Keratinocyte (primary cell): ENCODE data around the gene PALD1. TPM values are rescaled to one million over a fixed set of nuclear protein-coding genes. Genes with fewer than 3 reads are reported as not detected.

ENCODE experiments used
- DNase-seq: peaks from one replicate; pipeline ENCODE4 v3.0.0-alpha.2; 2011; ENCODE audit warnings: low read depth, missing footprints, low spot score
- FAIRE-seq: peaks from 2 replicates; lab custom pipeline; 2011; peaks lifted over from hg19 to GRCh38; lab: Jason Lieb, UNC
- H2AFZ ChIP-seq: 2 replicates; pipeline ENCODE4 v1.6.0; 2012; ENCODE audit warnings: low read length, control low read depth, inconsistent platforms; ENCODE audit not compliant: control insufficient read depth
- H3K27ac ChIP-seq: 2 replicates; pipeline ENCODE4 v1.5.1; 2011; ENCODE audit warnings: low read length; ENCODE audit not compliant: control insufficient read depth, insufficient read depth
- H3K27me3 ChIP-seq: 3 replicates; pipeline ENCODE4 v1.6.0; 2011; ENCODE audit warnings: low read length; ENCODE audit not compliant: control insufficient read depth, insufficient read depth; ENCODE audit errors: extremely low read depth
- H3K36me3 ChIP-seq, 2 experiments: 2 replicates in 1 of 2; 3 replicates in 1 of 2; pipeline ENCODE4 v1.5.1; 2011; ENCODE audit warnings: low read length in 2 of 2, mild to moderate bottlenecking in 1 of 2; ENCODE audit not compliant: control insufficient read depth in 2 of 2, insufficient read depth in 2 of 2; ENCODE audit errors: extremely low read depth in 1 of 2
- H3K4me1 ChIP-seq: 3 replicates; pipeline ENCODE4 v1.5.1; 2011; ENCODE audit warnings: low read length; ENCODE audit not compliant: control insufficient read depth, insufficient read depth; ENCODE audit errors: extremely low read depth
- H3K4me2 ChIP-seq: 3 replicates; pipeline ENCODE4 v1.6.0; 2011; ENCODE audit warnings: low read depth, low read length; ENCODE audit not compliant: control insufficient read depth, insufficient read depth; ENCODE audit errors: extremely low read depth
- H3K4me3 ChIP-seq, 3 experiments: fragments of 200-600 bp in 1 of 3; sonication (generic) in 1 of 3; 2 replicates in 2 of 3; 3 replicates in 1 of 3; pipeline ENCODE4 v1.5.1; 2011 to 2016; ENCODE audit warnings: low read length in 3 of 3, mild to moderate bottlenecking in 3 of 3, control low read depth in 2 of 3, inconsistent platforms in 1 of 3, low read depth in 1 of 3, mixed read lengths in 1 of 3, mixed run types in 1 of 3, moderate library complexity in 1 of 3; ENCODE audit not compliant: control insufficient read depth in 2 of 3, insufficient read depth in 2 of 3; ENCODE audit errors: extremely low read depth in 1 of 3
- H3K79me2 ChIP-seq: 2 replicates; pipeline ENCODE4 v1.6.0; 2012; ENCODE audit warnings: low read length; ENCODE audit not compliant: control insufficient read depth, insufficient read depth
- H3K9ac ChIP-seq: 3 replicates; pipeline ENCODE4 v1.6.0; 2011; ENCODE audit warnings: low read length; ENCODE audit not compliant: control insufficient read depth, insufficient read depth; ENCODE audit errors: extremely low read depth
- H3K9me1 ChIP-seq: 3 replicates; pipeline ENCODE4 v1.6.0; 2011; ENCODE audit warnings: low read length; ENCODE audit not compliant: control insufficient read depth, insufficient read depth; ENCODE audit errors: extremely low read depth
- H3K9me3 ChIP-seq: 2 replicates; pipeline ENCODE4 v1.5.1; 2012; ENCODE audit warnings: low read depth, low read length; ENCODE audit not compliant: control insufficient read depth
- H4K20me1 ChIP-seq: 3 replicates; pipeline ENCODE4 v1.6.0; 2011; ENCODE audit warnings: low read length; ENCODE audit not compliant: control insufficient read depth, insufficient read depth; ENCODE audit errors: extremely low read depth
- CTCF ChIP-seq, 3 experiments: IDR thresholded peaks in 1 of 3; conservative IDR thresholded peaks in 1 of 3; optimal IDR thresholded peaks in 1 of 3; 2 replicates in 2 of 3; 3 replicates in 1 of 3; pipeline versions ENCODE3 to v1.5.1; 2011; ENCODE audit warnings: low read length in 3 of 3, mild to moderate bottlenecking in 3 of 3, moderate library complexity in 2 of 3, control low read depth in 1 of 3, inconsistent platforms in 1 of 3; ENCODE audit not compliant: insufficient read depth in 2 of 3; ENCODE audit errors: extremely low read depth in 1 of 3
- EZH2 ChIP-seq: IDR thresholded peaks from one replicate; pipeline ENCODE4 v1.6.1; 2012; ENCODE audit warnings: inconsistent platforms, mild to moderate bottlenecking, low read length, moderate library complexity
- dilution Hi-C: fragments of 300-500 bp; cut with MboI; formaldehyde crosslinking; loops from one replicate; pipeline ENCODE4 v1.7.0; 2020; ENCODE audit warnings: low sequenced_read_pairs; ENCODE audit not compliant: extremely low pct_ligation_motif_present
- polyA plus RNA-seq, 5 experiments: library from polyadenylated mRNA; depleted of rRNA in 3 of 5; stranded (reverse) in 3 of 5; stranded (forward) in 1 of 5; unstranded in 1 of 5; fragments of >200 nt; gene quantifications; 1 replicate in 1 of 5; 2 replicates in 3 of 5; 3 replicates in 1 of 5; pipeline versions ENCODE4 v1.2.1 to v1.2.3, GENCODE V29; 2011 to 2012; ENCODE audit warnings: missing spikeins in 2 of 5, low read depth in 1 of 5, low replicate concordance in 1 of 5

The PALD1 gene
- polyA plus RNA-seq, 1 donor (not counting 4 experiments of a cell fraction or from before 2014, with no cell fraction given), result 0.83 TPM

GRCh38 chr10:70592746-70593512 is 114.4 kb downstream of the PALD1 start:
- no peak overlapping the region for H3K27ac ChIP-seq
- no peaks in the 10 kb centered on the region for H4K20me1 ChIP-seq
- no peak for DNase-seq
- peaks cover 38% of the 10 kb centered on the region for H3K27me3 ChIP-seq
- no peaks in the 10 kb centered on the region for H3K9me1 ChIP-seq
- no peak overlapping the region for H3K9ac ChIP-seq
- no peaks in the 10 kb centered on the region for H3K79me2 ChIP-seq
- peaks cover 8% of the 10 kb centered on the region for H3K4me1 ChIP-seq
- H3K9me3 ChIP-seq, result no peaks in the 10 kb centered on the region
- no peak for FAIRE-seq
- TF ChIP-seq CTCF (optimal IDR thresholded peaks at IDR 0.05 in 1 of 3, IDR thresholded peaks at IDR 0.05 in 1 of 3, conservative IDR thresholded peaks at IDR 0.05 in 1 of 3; ENCODE audit: extremely low read depth in 1 of 3, insufficient read depth in 2 of 3, low read length in 3 of 3), result no peak
- dilution Hi-C loops, result no loop called here
- H2AFZ ChIP-seq, result no peak overlapping the region
- H3K4me2 ChIP-seq, result no peak overlapping the region
- no peak overlapping the region for H3K4me3 ChIP-seq
- no peaks in the 10 kb centered on the region for H3K36me3 ChIP-seq

- Histone ChIP-seq H3K4me2 (no peak overlapping the region), H3K27ac (no peak overlapping the region), H3K79me2 (no peaks in the 10 kb centered on the region), H3K9me1 (no peaks in the 10 kb centered on the region), H4K20me1 (no peaks in the 10 kb centered on the region), H3K9me3 (no peaks in the 10 kb centered on the region), H3K9ac (no peak overlapping the region), H3K4me1 (peaks cover 8% of the 10 kb centered on the region), H2AFZ (no peak overlapping the region), H3K27me3 (peaks cover 36% of the 10 kb centered on the region), H3K36me3 (no peaks in the 10 kb centered on the region), H3K4me3 (no peak overlapping the region)
- dilution Hi-C loops, result no loop called here
- DNase-seq, result no peak
- TF ChIP-seq EZH2 (no peak), CTCF (optimal IDR thresholded peaks at IDR 0.05 in 1 of 3, IDR thresholded peaks at IDR 0.05 in 1 of 3, conservative IDR thresholded peaks at IDR 0.05 in 1 of 3; ENCODE audit: extremely low read depth in 1 of 3, insufficient read depth in 2 of 3, low read length in 3 of 3) (no peak)
- no peak for FAIRE-seq
Measured at GRCh38 chr10:70593513-70593890, 114.9 kb downstream of the PALD1 start.
